Heart left ventricle (tissue), 16 donors: ENCODE results near the gene KRT80. TPM values are rescaled to one million over a fixed set of nuclear protein-coding genes. Genes with fewer than 3 reads are reported as not detected.
A peak's percentile ranks its signal among the peaks of the same experiment; 100 is the strongest.

Experiments used
- ATAC-seq, 4 donors: fragments of 200-7000 bp; cut with Tn5 transposase; one replicate each; pipeline ENCODE4 v1.9.1; 2020 to 2022; ENCODE audit warnings: moderate library complexity in 4 of 4, mild to moderate bottlenecking in 3 of 4, moderate number of reproducible peaks in 1 of 4
- DNase-seq, 5 donors: peaks; one replicate each; pipeline ENCODE4 v3.0.0-alpha.2; 2020
- H3K27ac ChIP-seq, 12 donors: fragments of 200-600 bp; sonication (generic) in 4 of 12; one replicate each; pipeline versions ENCODE4 v1.5.0 to v1.8.0; 2016 to 2022; ENCODE audit warnings: mild to moderate bottlenecking in 2 of 12
- H3K27me3 ChIP-seq, 9 donors: fragments of 200-600 bp; sonication (generic) in 2 of 9; one replicate each; pipeline versions ENCODE4 v1.5.1 to v1.8.0; 2016 to 2022; ENCODE audit warnings: mild to moderate bottlenecking in 3 of 9
- H3K36me3 ChIP-seq, 9 donors: fragments of 200-600 bp; sonication (generic) in 2 of 9; one replicate each; pipeline versions ENCODE4 v1.5.0 to v1.8.0; 2018 to 2022; ENCODE audit warnings: mild to moderate bottlenecking in 2 of 9
- H3K4me1 ChIP-seq, 12 donors: fragments of 200-600 bp; sonication (generic) in 4 of 12; one replicate each; pipeline versions ENCODE4 v1.5.0 to v1.8.0; 2016 to 2022; ENCODE audit warnings: mild to moderate bottlenecking in 3 of 12
- H3K4me3 ChIP-seq, 12 donors: fragments of 200-600 bp; sonication (generic) in 4 of 12; one replicate each; pipeline versions ENCODE4 v1.5.0 to v1.8.0; 2017 to 2022; ENCODE audit warnings: mild to moderate bottlenecking in 9 of 12, moderate library complexity in 4 of 12
- H3K9me3 ChIP-seq, 12 donors: fragments of 200-600 bp; sonication (generic) in 4 of 12; one replicate each; pipeline versions ENCODE4 v1.5.0 to v1.8.0; 2016 to 2022; ENCODE audit warnings: mild to moderate bottlenecking in 1 of 12
- POLR2A ChIP-seq, 2 donors: fragments of 450-650 bp; IDR thresholded peaks; one replicate each; pipeline ENCODE4 v1.6.1; 2017; ENCODE audit warnings: antibody characterized with exemption in 2 of 2, mild to moderate bottlenecking in 2 of 2, moderate library complexity in 2 of 2
- WGBS, 4 donors: extraction: QIAGEN DNeasy Blood & Tissue Kit in 2 of 4; methylation state at CpG; one replicate each; pipeline versions ENCODE4 v1.1.5 to v1.1.7; 2013 to 2018; 5-methylcytosine and 5-hydroxymethylcytosine counted together
- intact Hi-C, 10 donors: fragments of 100-400 bp; cut with DNase I; formaldehyde crosslinking; loops; one replicate each; pipeline versions ENCODE4 v1.11.1 to v1.14.2; 2022
- polyA plus RNA-seq, 2 donors: library from polyadenylated mRNA; stranded (reverse); fragments of 200-250 nt; gene quantifications; one replicate each; pipeline ENCODE4 v1.2.3, GENCODE V29; 2013
- total RNA-seq, 9 donors: library from RNA; depleted of rRNA in 2 of 9; stranded (reverse); fragments of >200 nt in 2 of 9; fragmentation: NEBNext Ultra II Directional in 3 of 9; extraction: Animal tissue kit (Norgen Biotek cat#: 25700) in 3 of 9; gene quantifications; one replicate each; pipeline versions ENCODE4 v1.1.0 to v1.2.4, GENCODE V29; 2016 to 2023
- TF ChIP-seq, protein P1 (sequence below), 12 donors: fragments of 200-600 bp; sonication (generic) in 4 of 12; IDR thresholded peaks; one replicate each; pipeline versions ENCODE4 v1.5.0 to v1.8.0; 2018 to 2022; ENCODE audit warnings: antibody characterized with exemption in 12 of 12, mild to moderate bottlenecking in 5 of 12
- donor health status: ischemic (EF 13 %, LVEDD 7.1; RV severe dilation, severe dysfunction).
- donor health status: healthy with polysubstance abuse.
- donor health status: DM: no; HTN: yes; CAD: no.
- donor health status: DM: no; HTN: no; CAD: no.
- donor health status: ischemic (EF 25% LVEDD 6.9; RV normal size, moderate dysfunction).
- donor health status: ischemic (EF 25% LVEDD 5.7; RV mildly dilated, moderate dysfunction).
- donor health status: healthy.
- donor health status: DM: yes; HTN: yes; CAD: no.
- donor health status: ischemic (EF 35%, LVEDD 5.7; RV mildly dilated, moderate dysfunction).
- donor health status: nonischemic (EF 11% LVEDD 7.7; RV severe dilation, severe dysfunction).
- donor health status: DM: yes; HTN: yes; CAD: no.
- donor health status: PGD.
- donor health status: ischemic (EF 29% LVEDD 5.4; RV normal size, mild dysfunction).
- donor health status: nonischemic (EF 23%, LVEDD 6.1; RV moderate dilation, normal function).

Gene KRT80
- total and polyA plus RNA-seq, 11 donors = 0.08 to 1.2 (median 0.24) TPM; not detected in 2

DNA sequence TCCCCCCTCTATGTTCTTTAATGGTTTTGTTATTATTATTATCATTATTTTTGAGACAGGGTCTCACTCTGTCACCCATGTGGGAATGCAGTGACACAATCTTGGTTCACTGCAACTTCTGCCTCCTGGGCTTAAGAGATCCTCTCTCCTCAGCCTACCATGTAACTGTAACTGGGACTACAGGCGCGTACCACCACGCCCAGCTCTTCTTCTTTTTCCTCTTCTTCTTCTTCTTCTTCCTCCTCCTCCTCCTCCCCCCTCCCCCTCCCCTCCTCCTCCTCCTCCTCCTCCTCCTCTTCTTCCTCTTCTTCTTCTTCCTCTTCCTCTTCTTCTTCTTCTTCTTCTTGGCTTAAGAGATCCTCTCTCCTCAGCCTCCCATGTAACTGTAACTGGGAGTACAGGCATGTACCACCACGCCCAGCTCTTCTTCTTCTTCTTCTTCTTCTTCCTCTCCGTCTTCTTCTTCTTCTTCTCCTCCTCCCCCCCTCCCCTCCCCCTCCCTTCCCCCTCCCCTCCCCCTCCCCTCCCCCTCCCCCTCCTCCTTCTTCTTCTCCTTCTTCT, 35.9 kb upstream of the KRT80 start:
- peaks cover 0 to 20% (median 6%) of the 10 kb centered on the region in 9 donors for H3K27me3 ChIP-seq
- peak in 1 of 5 donors; percentile 11 for DNase-seq
- H3K4me3 ChIP-seq = no peak overlapping the region
- 53 to 87% (median 80%) methylated on average over 5 of the region's 5 CpGs for WGBS, 4 donors
- no peak for ATAC-seq
- TF ChIP-seq, protein P1, sequence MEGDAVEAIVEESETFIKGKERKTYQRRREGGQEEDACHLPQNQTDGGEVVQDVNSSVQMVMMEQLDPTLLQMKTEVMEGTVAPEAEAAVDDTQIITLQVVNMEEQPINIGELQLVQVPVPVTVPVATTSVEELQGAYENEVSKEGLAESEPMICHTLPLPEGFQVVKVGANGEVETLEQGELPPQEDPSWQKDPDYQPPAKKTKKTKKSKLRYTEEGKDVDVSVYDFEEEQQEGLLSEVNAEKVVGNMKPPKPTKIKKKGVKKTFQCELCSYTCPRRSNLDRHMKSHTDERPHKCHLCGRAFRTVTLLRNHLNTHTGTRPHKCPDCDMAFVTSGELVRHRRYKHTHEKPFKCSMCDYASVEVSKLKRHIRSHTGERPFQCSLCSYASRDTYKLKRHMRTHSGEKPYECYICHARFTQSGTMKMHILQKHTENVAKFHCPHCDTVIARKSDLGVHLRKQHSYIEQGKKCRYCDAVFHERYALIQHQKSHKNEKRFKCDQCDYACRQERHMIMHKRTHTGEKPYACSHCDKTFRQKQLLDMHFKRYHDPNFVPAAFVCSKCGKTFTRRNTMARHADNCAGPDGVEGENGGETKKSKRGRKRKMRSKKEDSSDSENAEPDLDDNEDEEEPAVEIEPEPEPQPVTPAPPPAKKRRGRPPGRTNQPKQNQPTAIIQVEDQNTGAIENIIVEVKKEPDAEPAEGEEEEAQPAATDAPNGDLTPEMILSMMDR (IDR thresholded peaks at IDR 0.05) = no peak
- TF ChIP-seq POLR2A (IDR thresholded peaks at IDR 0.05) = no peak
- peaks cover 0 to 23% (median 9%) of the 10 kb centered on the region in 12 donors for H3K4me1 ChIP-seq
- H3K9me3 ChIP-seq = no peaks in the 10 kb centered on the region
- H3K27ac ChIP-seq = no peak overlapping the region
- H3K36me3 ChIP-seq = no peaks in the 10 kb centered on the region
- intact Hi-C loops = loop anchor here in 1 of 10 donors (10.0 kb wide), 1 partner anchor 47 kb away; the partner anchor contains the start of gene KRT86

GRCh38 chr12:52226446-52226845, 34.6 kb upstream of the KRT80 start:
- intact Hi-C loops = loop anchor here in 1 of 10 donors (10.0 kb wide), 1 partner anchor 48 kb away; the partner anchor contains the start of gene KRT86
- TF ChIP-seq, protein P1 (IDR thresholded peaks at IDR 0.05) = no peak
- TF ChIP-seq POLR2A (IDR thresholded peaks at IDR 0.05) = no peak
- H3K9me3 ChIP-seq = no peaks in the 10 kb centered on the region
- H3K27ac ChIP-seq = no peak overlapping the region
- peaks cover 0 to 17% (median 0%) of the 10 kb centered on the region in 9 donors for H3K27me3 ChIP-seq
- 56 to 72% (median 68%) methylated on average over 4 of the region's 4 CpGs for WGBS, 4 donors
- H3K4me3 ChIP-seq = no peak overlapping the region
- H3K36me3 ChIP-seq = no peaks in the 10 kb centered on the region
- H3K4me1 ChIP-seq = peaks cover 0 to 11% (median 6%) of the 10 kb centered on the region in 12 donors
- DNase-seq = no peak
- ATAC-seq = no peak

GRCh38 chr12:52225752-52226151, 33.9 kb upstream of the KRT80 start:
- H3K36me3 ChIP-seq = no peaks in the 10 kb centered on the region
- H3K9me3 ChIP-seq = no peaks in the 10 kb centered on the region
- peaks cover 0 to 11% (median 4%) of the 10 kb centered on the region in 12 donors for H3K4me1 ChIP-seq
- 87 to 90% (median 89%) methylated on average over 4 of the region's 4 CpGs for WGBS, 4 donors
- ATAC-seq (no peak), DNase-seq (peak in 1 of 5 donors; percentile 3)
- intact Hi-C loops = loop anchor here in 1 of 10 donors (10.0 kb wide), 1 partner anchor 49 kb away; the partner anchor contains the start of gene KRT86
- TF ChIP-seq, protein P1 (IDR thresholded peaks at IDR 0.05) = no peak
- TF ChIP-seq POLR2A (IDR thresholded peaks at IDR 0.05) = no peak
- peaks cover 0 to 23% (median 5%) of the 10 kb centered on the region in 9 donors for H3K27me3 ChIP-seq
- no peak overlapping the region for H3K4me3 ChIP-seq
- H3K27ac ChIP-seq = no peak overlapping the region

DNA sequence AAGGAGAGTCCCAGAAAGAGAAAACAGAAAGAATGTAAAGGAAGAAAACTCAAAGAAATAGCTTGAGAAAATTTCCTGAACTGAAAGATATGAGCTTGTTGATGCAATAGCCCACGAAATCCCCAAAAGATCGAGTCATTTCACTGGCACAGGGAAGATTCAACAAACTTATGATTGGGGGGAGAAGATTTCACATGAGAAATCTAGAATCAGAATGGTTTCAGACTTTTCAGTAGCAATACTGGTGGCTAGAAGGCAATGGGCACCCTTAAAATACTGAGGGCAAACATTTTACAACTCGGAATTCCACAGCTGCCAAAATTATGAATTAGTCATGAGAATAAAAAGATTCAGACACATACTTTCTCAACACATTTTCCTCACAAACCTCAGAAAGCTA, 32.3 kb upstream of the KRT80 start:
- Histone ChIP-seq H3K4me3 (no peak overlapping the region), H3K27me3 (peaks cover 0 to 27% (median 5%) of the 10 kb centered on the region in 9 donors), H3K9me3 (no peaks in the 10 kb centered on the region), H3K4me1 (peaks cover 0 to 11% (median 0%) of the 10 kb centered on the region in 12 donors), H3K36me3 (no peaks in the 10 kb centered on the region), H3K27ac (no peak overlapping the region)
- TF ChIP-seq POLR2A (IDR thresholded peaks at IDR 0.05) = no peak
- TF ChIP-seq, protein P1 (IDR thresholded peaks at IDR 0.05) = no peak
- 47 to 81% (median 59%) methylated on average over 3 of the region's 3 CpGs for WGBS, 4 donors
- intact Hi-C loops = loop anchor here in 2 of 10 donors (5.0 to 10.0 kb wide), 2 partner anchors 51 to 53 kb away; partner anchors contain the start of gene KRT86 (in 1 of the 2)
- ATAC-seq (no peak), DNase-seq (no peak)
